GM21825 (cell line): Measurements from ENCODE around the gene DIABLO.
"Not testable (repeated sequence)": the region's sequence is repeated elsewhere in the genome, so short reads cannot be mapped to it uniquely, and the experiment has no call there.

Source experiments
- ATAC-seq: cut with Tn5 transposase; IDR thresholded peaks from one replicate; pipeline ENCODE4 v1.9.1; 2021; ENCODE audit warnings: mild to moderate bottlenecking, moderate library complexity; ENCODE audit not compliant: unreplicated experiment

DIABLO gene

DNA sequence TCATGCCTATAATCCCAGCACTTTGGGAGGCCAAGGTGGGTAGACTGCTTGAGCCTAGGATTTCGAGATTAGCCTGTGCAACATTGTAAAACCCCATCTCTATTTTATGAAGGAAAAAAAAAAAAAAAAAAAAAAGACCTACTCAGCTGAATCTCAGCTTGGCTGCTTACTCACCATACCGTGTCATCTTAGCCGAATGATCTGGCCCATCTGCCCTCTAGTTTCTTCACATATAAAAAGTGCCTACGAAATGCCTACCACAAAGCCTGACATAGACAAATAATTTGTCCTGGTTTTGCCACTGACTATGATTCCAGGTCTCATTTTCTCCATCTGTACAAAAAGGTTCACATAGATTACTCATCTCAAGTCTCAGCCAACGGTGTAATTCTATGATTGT is 10.1 kb downstream of the DIABLO start:
- ATAC-seq: no peak

DNA sequence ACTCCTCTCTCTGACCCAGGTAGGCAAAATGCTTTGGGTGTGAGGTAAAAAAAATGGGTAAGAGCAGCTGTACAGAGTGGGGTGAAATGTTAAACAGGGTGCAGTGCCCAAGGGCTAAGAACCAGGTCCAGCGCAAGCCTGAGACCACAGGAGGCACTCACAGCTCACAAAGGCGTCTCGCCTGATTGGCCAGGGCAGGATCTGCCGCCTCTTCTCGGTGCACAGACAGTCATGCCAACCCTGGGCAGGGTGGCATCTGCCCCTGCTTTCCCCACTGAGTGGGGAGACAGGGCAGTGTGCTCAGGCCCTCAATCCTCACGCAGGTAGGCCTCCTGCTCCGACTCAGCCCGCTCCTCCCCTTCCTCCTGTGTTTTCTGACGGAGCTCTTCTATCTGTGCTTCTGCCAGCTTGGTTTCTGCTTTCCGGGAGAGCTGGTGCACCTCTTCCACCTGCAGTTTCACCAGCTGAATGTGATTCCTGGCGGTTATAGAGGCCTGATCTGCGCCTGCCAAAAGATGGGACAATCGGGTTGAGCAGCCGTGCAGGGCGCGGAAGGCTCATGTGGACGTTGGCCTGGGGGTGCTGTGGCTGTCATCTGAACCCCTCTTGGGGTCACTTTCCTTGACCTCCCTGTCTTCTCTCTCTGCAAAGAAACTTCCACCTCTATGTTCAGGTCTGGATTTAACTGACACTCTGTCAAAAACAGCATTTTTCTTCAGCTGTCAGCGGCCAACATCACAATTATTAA is 17.6 kb downstream of the DIABLO start:
- ATAC-seq: no peak

- no peak for ATAC-seq
These were observed 18.5 kb downstream of the DIABLO start for GRCh38 chr12:122207391-122207790.

GRCh38 chr12:122206976-122207375 is 18.9 kb downstream of the DIABLO start:
- ATAC-seq: no peak

DNA sequence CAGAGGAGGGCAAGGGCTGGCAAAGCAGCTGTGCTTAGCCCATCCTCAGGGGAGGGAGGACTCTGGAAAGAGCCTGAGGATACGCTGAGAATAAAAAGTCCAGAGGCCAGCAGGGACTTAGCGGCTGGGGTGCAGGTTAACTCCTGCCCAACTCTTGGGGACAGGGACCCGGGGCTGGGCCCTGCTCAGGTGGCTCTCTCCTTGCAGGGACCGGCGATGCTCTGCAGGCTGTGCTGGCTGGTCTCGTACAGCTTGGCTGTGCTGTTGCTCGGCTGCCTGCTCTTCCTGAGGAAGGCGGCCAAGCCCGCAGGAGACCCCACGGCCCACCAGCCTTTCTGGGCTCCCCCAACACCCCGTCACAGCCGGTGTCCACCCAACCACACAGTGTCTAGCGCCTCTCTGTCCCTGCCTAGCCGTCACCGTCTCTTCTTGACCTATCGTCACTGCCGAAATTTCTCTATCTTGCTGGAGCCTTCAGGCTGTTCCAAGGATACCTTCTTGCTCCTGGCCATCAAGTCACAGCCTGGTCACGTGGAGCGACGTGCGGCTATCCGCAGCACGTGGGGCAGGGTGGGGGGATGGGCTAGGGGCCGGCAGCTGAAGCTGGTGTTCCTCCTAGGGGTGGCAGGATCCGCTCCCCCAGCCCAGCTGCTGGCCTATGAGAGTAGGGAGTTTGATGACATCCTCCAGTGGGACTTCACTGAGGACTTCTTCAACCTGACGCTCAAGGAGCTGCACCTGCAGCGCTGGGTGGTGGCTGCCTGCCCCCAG is 19.6 kb downstream of the DIABLO start:
- ATAC-seq: no peak

DNA sequence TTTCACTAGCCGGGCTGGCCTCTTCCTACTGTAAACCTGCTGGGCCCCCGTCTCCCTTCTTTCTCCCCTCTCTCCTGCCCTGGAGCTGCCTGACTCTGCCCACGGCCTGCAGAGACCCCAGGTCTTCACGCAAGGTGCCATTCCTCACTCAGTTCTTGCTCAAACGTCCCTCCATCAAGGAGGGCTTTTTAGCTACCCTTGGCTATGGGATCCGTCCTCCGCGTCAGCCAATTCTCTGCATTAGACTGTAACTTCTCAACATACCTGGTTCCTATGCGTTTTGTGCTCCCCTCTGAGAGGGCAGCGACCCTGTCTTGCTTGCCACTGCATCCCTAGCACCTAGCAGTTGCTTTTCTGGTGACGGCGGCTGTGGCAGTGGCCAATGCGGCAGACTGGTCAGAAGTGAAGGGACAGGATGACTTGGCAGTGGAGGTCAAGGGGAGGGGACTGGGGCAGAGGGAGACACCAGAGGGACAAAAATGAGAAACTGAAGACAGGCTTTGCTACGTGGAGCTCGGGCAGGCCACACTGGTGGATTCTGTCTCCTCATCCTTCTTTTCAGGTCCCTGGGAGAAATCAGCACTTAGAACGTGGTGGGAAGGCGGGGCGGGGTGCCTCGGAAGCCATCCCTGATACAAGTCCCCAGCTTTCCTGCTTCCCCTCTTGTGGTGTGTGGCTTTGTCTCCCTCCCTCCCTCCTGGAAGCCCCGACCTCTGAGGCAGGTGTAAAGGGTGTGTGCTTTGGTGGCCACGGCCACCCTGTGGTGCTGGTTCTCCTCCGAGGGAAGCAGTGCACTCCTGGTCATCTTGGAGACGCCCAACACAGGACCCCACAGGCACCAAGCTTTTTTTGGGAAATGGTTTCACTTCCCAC is 20.6 kb downstream of the DIABLO start:
- no peak for ATAC-seq

GRCh38 chr12:122204167-122205052 is 21.4 kb downstream of the DIABLO start:
- no peak for ATAC-seq

GRCh38 chr12:122203301-122204166 is 22.3 kb downstream of the DIABLO start, which contains the start of gene B3GNT4:
Gene B3GNT4, plus strand, starts transcription at chr12:122203709. Its CDS starts 910 bp downstream, at chr12:122204619.
- no peak for ATAC-seq

- not testable (repeated sequence) for ATAC-seq
These were observed 23.0 kb downstream of the DIABLO start for GRCh38 chr12:122202811-122203210.

GRCh38 chr12:122202017-122202416 is 23.8 kb downstream of the DIABLO start:
- no peak for ATAC-seq

DNA sequence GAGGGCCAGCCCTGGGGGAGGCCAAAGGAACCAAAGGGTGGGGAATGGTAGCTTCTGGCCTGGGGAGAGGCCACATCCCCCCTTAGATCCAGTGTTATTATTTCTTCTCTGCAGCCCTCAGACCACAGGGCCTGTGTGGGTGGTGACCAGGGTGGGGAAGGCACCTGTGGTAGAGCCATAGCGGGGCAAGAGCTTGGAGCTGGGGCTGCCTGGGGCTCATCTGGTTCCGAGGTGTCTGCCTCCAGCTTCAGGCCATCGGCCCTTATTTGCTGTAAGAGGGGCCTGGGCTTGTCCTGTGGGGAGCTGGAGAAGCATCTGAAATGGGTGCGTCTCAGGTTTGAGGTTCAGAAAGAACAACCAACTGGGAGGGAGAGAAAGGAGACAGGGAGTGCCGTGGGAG is 24.5 kb downstream of the DIABLO start:
- ATAC-seq: no peak

GRCh38 chr12:122200541-122201175 is 25.2 kb downstream of the DIABLO start:
- no peak for ATAC-seq

GRCh38 chr12:122199484-122200355 is 26.1 kb downstream of the DIABLO start:
- ATAC-seq: no peak

DNA sequence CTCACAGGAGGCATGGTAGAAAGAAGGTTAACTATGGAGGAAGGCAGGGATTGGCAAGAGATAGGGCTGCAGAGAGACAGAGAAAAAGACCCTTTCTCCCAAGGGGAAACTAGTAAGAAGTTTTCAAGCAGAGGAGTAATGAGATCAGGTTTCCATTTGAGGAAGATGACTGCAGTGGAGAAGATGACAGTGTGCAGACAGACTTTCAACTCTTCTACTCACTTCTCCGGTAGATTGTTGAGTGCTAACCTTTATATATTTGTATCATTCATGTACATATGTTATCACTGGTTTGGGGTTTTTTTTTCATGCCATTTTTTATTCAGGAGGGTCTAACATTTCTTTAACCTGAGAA is 28.3 kb downstream of the DIABLO start:
- no peak for ATAC-seq

DNA sequence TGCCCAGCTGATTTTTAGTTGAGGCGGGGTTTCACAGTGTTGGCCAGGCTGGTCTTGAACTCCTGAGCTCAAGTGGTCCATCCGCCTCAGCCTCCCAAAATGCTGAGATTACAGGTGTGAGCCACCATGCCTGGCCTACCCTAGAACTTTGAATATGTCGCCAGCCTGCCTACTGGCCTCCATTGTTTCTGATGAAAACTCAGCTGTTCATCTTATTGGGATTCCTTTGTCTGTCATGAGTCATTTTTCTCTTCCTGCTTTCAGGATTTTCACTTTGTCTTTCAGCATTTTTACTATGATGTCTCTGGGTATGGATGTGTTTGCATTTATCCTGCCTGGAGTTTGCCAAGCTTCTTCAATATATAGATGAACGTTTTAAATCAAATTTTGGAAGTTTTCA is 30.4 kb downstream of the DIABLO start:
- ATAC-seq: no peak

DNA sequence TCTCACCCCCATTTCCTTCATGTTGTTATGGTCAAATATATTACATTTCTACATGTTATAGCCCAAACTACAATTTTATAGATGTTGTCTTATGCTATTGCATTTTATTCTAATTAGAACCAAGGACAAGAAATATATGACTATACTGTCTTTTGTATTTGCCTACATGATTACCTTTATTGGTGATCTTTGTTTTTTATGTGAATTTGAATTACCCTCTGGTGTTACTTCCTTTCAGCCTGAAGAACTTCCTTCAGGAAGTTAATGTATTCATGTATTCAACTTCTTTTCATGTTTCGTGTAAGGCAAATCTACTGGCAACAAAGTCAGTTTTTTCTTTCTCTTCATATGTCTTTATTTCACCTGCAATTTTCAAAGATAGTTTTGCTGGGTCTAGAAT is 31.0 kb downstream of the DIABLO start:
- no peak for ATAC-seq

- no peak for ATAC-seq
These were observed 33.4 kb downstream of the DIABLO start for GRCh38 chr12:122192441-122192840.
